OCI-LY3 (cell line): Measurements from ENCODE around the gene BCL6.

Source experiments
- H2AFZ ChIP-seq: fragments of 200-600, 300-600 bp; shearing (Covaris generic); 2 replicates; pipeline ENCODE4 v1.6.0; 2014; ENCODE audit warnings: antibody characterized with exemption, low read depth, low read length
- H3K27ac ChIP-seq: fragments of 200-600, 300-600 bp; sonication (generic); 2 replicates; pipeline ENCODE4 v1.5.1; 2014; ENCODE audit warnings: mild to moderate bottlenecking, low read length, moderate library complexity, mixed read lengths
- H3K27me3 ChIP-seq: fragments of 200-600, 300-600 bp; sonication (generic); 2 replicates; pipeline ENCODE4 v1.6.1; 2014; ENCODE audit warnings: low read depth, low read length, mixed read lengths
- H3K36me3 ChIP-seq: fragments of 200-600, 300-600 bp; sonication (generic); replicated peaks from 2 replicates; pipeline ENCODE3; 2014; ENCODE audit warnings: low read depth, low read length, mixed read lengths
- H3K4me1 ChIP-seq: fragments of 300-600, 200-600 bp; sonication (generic); 2 replicates; pipeline ENCODE4 v1.6.1; 2014; ENCODE audit warnings: low read length, mixed read lengths
- H3K4me2 ChIP-seq: fragments of 200-600, 300-600 bp; sonication (generic); 2 replicates; pipeline ENCODE4 v1.6.1; 2014; ENCODE audit warnings: low read length, mixed read lengths
- H3K4me3 ChIP-seq: fragments of 300-600, 200-600 bp; sonication (generic); 2 replicates; pipeline ENCODE4 v1.5.1; 2014; ENCODE audit warnings: antibody characterized with exemption, mild to moderate bottlenecking, low read length, moderate library complexity
- H3K79me2 ChIP-seq: fragments of 300-600, 200-600 bp; shearing (Covaris generic); 2 replicates; pipeline ENCODE4 v1.6.1; 2014; ENCODE audit warnings: mild to moderate bottlenecking, low read length, mixed read lengths
- H3K9ac ChIP-seq: fragments of 300-600, 200-600 bp; shearing (Covaris generic); 2 replicates; pipeline ENCODE4 v1.6.0; 2014; ENCODE audit warnings: mild to moderate bottlenecking, low read length, moderate library complexity
- H3K9me3 ChIP-seq: fragments of 200-600, 300-600 bp; shearing (Covaris generic); 2 replicates; pipeline ENCODE4 v1.6.1; 2014; ENCODE audit warnings: low read length, mixed read lengths; ENCODE audit not compliant: insufficient read depth
- H4K20me1 ChIP-seq: fragments of 200-600, 300-600 bp; sonication (generic); 2 replicates; pipeline ENCODE4 v1.6.1; 2016; ENCODE audit warnings: low read length, mixed read lengths; ENCODE audit not compliant: insufficient read depth
- CTCF ChIP-seq: fragments of 200-600, 300-600 bp; sonication (generic); IDR thresholded peaks from 2 replicates; pipeline ENCODE4 v1.5.1; 2014; ENCODE audit warnings: antibody characterized with exemption, low read length, low read depth
- EZH2phosphoT487 ChIP-seq: fragments of 200-600 bp; shearing (Covaris generic); IDR thresholded peaks from 2 replicates; pipeline ENCODE4 v1.6.1; 2018; ENCODE audit warnings: antibody characterized with exemption, mixed run types, low read depth

Gene BCL6

GRCh38 chr3:187735383-187735782, 9.9 kb downstream of the BCL6 start:
- Histone ChIP-seq H3K36me3 (peaks cover 72% of the 10 kb centered on the region), H3K4me2 (no peak overlapping the region), H3K4me1 (peaks cover 33% of the 10 kb centered on the region), H3K9me3 (no peaks in the 10 kb centered on the region), H3K79me2 (peaks cover 67% of the 10 kb centered on the region), H2AFZ (no peak overlapping the region), H3K4me3 (no peak overlapping the region), H3K27me3 (no peaks in the 10 kb centered on the region), H3K9ac (no peak overlapping the region), H4K20me1 (peaks cover 95% of the 10 kb centered on the region), H3K27ac (no peak overlapping the region)
- TF ChIP-seq EZH2phosphoT487 (no peak), CTCF (no peak)

- H3K4me3 ChIP-seq, result no peak overlapping the region
- H3K4me1 ChIP-seq, result peaks cover 29% of the 10 kb centered on the region
- H3K36me3 ChIP-seq, result peaks cover 78% of the 10 kb centered on the region
- no peaks in the 10 kb centered on the region for H3K9me3 ChIP-seq
- H3K9ac ChIP-seq, result no peak overlapping the region
- H4K20me1 ChIP-seq, result peaks cover 97% of the 10 kb centered on the region
- no peaks in the 10 kb centered on the region for H3K27me3 ChIP-seq
- TF ChIP-seq EZH2phosphoT487 (no peak), CTCF (no peak)
- no peak overlapping the region for H3K4me2 ChIP-seq
- H3K27ac ChIP-seq, result no peak overlapping the region
- H3K79me2 ChIP-seq, result peaks cover 61% of the 10 kb centered on the region
- H2AFZ ChIP-seq, result no peak overlapping the region
Observed at GRCh38 chr3:187734841-187735240, 10.4 kb downstream of the BCL6 start.

GRCh38 chr3:187733371-187733770, 11.9 kb downstream of the BCL6 start:
- no peak overlapping the region for H3K9ac ChIP-seq
- H4K20me1 ChIP-seq, result peaks cover 98% of the 10 kb centered on the region
- no peaks in the 10 kb centered on the region for H3K9me3 ChIP-seq
- H3K4me2 ChIP-seq, result no peak overlapping the region
- no peak overlapping the region for H3K27ac ChIP-seq
- peaks cover 16% of the 10 kb centered on the region; the same call in 1 of the 2 replicates for H3K4me1 ChIP-seq
- H2AFZ ChIP-seq, result no peak overlapping the region
- H3K79me2 ChIP-seq, result peaks cover 47% of the 10 kb centered on the region
- no peak overlapping the region for H3K4me3 ChIP-seq
- no peaks in the 10 kb centered on the region for H3K27me3 ChIP-seq
- TF ChIP-seq EZH2phosphoT487 (no peak), CTCF (no peak)
- peaks cover 83% of the 10 kb centered on the region for H3K36me3 ChIP-seq

- Histone ChIP-seq H4K20me1 (peaks cover 92% of the 10 kb centered on the region), H3K4me2 (no peak overlapping the region), H3K4me3 (no peak overlapping the region), H3K4me1 (no peaks in the 10 kb centered on the region), H3K27ac (no peak overlapping the region), H3K36me3 (peaks cover 96% of the 10 kb centered on the region), H2AFZ (no peak overlapping the region), H3K79me2 (peaks cover 9% of the 10 kb centered on the region), H3K9ac (no peak overlapping the region), H3K9me3 (no peaks in the 10 kb centered on the region), H3K27me3 (no peaks in the 10 kb centered on the region)
- no peak for TF ChIP-seq EZH2phosphoT487
- TF ChIP-seq CTCF, result no peak
Observed at GRCh38 chr3:187729598-187729997, 15.7 kb downstream of the BCL6 start.
